ENCODE results near the gene SEL1L.

GRCh38 chr14:81559385-81559784 is 25.7 kb upstream of the SEL1L start:
- TF ChIP-seq CTCF (IDR thresholded peaks at IDR 0.05) (no peak), POLR2AphosphoS5 (IDR thresholded peaks at IDR 0.05) (no peak)
